Lower lobe of right lung (tissue), 2 donors: ENCODE measurements around the gene CORO7. TPM values are rescaled to one million over a fixed set of nuclear protein-coding genes. Genes with fewer than 3 reads are reported as not detected.

Source experiments
- ATAC-seq, 2 donors: fragments of 200-7000 bp; cut with Tn5 transposase; one replicate each; pipeline ENCODE4 v1.9.1; 2020 to 2022; ENCODE audit warnings: mild to moderate bottlenecking in 2 of 2, moderate library complexity in 2 of 2
- DNase-seq: peaks from one replicate; pipeline ENCODE4 v3.0.0-alpha.2; 2020
- H3K27ac ChIP-seq: fragments of 200-600 bp; one replicate; pipeline ENCODE4 v1.8.0; 2022
- H3K27me3 ChIP-seq: fragments of 200-600 bp; one replicate; pipeline ENCODE4 v1.8.0; 2022; ENCODE audit warnings: low read depth
- H3K36me3 ChIP-seq: fragments of 200-600 bp; one replicate; pipeline ENCODE4 v1.8.0; 2022; ENCODE audit warnings: mild to moderate bottlenecking
- H3K4me1 ChIP-seq: fragments of 200-600 bp; one replicate; pipeline ENCODE4 v1.8.0; 2022
- H3K4me3 ChIP-seq: fragments of 200-600 bp; one replicate; pipeline ENCODE4 v1.8.0; 2022; ENCODE audit warnings: mild to moderate bottlenecking
- H3K9me3 ChIP-seq: fragments of 200-600 bp; one replicate; pipeline ENCODE4 v1.8.0; 2022
- CTCF ChIP-seq: fragments of 200-600 bp; IDR thresholded peaks from one replicate; pipeline ENCODE4 v1.8.0; 2022; ENCODE audit warnings: antibody characterized with exemption, mild to moderate bottlenecking
- intact Hi-C: fragments of 100-400 bp; cut with DNase I; formaldehyde crosslinking; loops from one replicate; pipeline ENCODE4 v1.11.0; 2022
- total RNA-seq: library from RNA; stranded (reverse); fragmentation: NEBNext Ultra II Directional; extraction: Animal tissue kit (Norgen Biotek cat#: 25700); gene quantifications from one replicate; pipeline ENCODE4 v1.2.1, GENCODE V29; 2021
- donor health status: DM: no; HTN: yes; CAD: no; lungs with severe emphysema.

Gene CORO7
- total RNA-seq, 1 donor from 2014 or later: 58.5 TPM

- no peak for TF ChIP-seq CTCF
- peaks cover 37% of the 10 kb centered on the region for H3K4me1 ChIP-seq
- H3K27ac ChIP-seq: peak overlapping the region; percentile 11
- no peak overlapping the region for H3K4me3 ChIP-seq
- no peaks in the 10 kb centered on the region for H3K9me3 ChIP-seq
- intact Hi-C loops: no loop called here
- no peak for DNase-seq
- no peaks in the 10 kb centered on the region for H3K27me3 ChIP-seq
- peaks cover 82% of the 10 kb centered on the region for H3K36me3 ChIP-seq
- no peak for ATAC-seq
Observed at GRCh38 chr16:4390266-4391260, 25.8 kb downstream of the CORO7 start.

- H3K27me3 ChIP-seq: no peaks in the 10 kb centered on the region
- DNase-seq (no peak), ATAC-seq (no peak)
- peak overlapping the region; percentile 44 for H3K27ac ChIP-seq
- peaks cover 86% of the 10 kb centered on the region for H3K36me3 ChIP-seq
- peaks cover 38% of the 10 kb centered on the region for H3K4me1 ChIP-seq
- no peak overlapping the region for H3K4me3 ChIP-seq
- TF ChIP-seq CTCF: no peak
- H3K9me3 ChIP-seq: no peaks in the 10 kb centered on the region
- intact Hi-C loops: no loop called here
Observed at GRCh38 chr16:4389051-4389955, 27.1 kb downstream of the CORO7 start.

- peak overlapping the region; percentile 44 for H3K27ac ChIP-seq
- ATAC-seq (no peak), DNase-seq (no peak)
- TF ChIP-seq CTCF: no peak
- peaks cover 47% of the 10 kb centered on the region for H3K4me1 ChIP-seq
- intact Hi-C loops: no loop called here
- no peaks in the 10 kb centered on the region for H3K27me3 ChIP-seq
- no peak overlapping the region for H3K4me3 ChIP-seq
- peaks cover 91% of the 10 kb centered on the region for H3K36me3 ChIP-seq
- no peaks in the 10 kb centered on the region for H3K9me3 ChIP-seq
Observed at GRCh38 chr16:4388271-4389021, 27.9 kb downstream of the CORO7 start.

GRCh38 chr16:4387781-4388180, 28.6 kb downstream of the CORO7 start:
- Histone ChIP-seq H3K27ac (peak overlapping the region; percentile 36), H3K36me3 (peaks cover 91% of the 10 kb centered on the region), H3K4me1 (peaks cover 42% of the 10 kb centered on the region), H3K27me3 (no peaks in the 10 kb centered on the region), H3K9me3 (no peaks in the 10 kb centered on the region), H3K4me3 (no peak overlapping the region)
- no peak for TF ChIP-seq CTCF
- DNase-seq (no peak), ATAC-seq (no peak)
- intact Hi-C loops: no loop called here
